IMR-90 (cell line): ENCODE data around the gene NRF1. TPM values are rescaled to one million over a fixed set of nuclear protein-coding genes. Genes with fewer than 3 reads are reported as not detected.

Source experiments
- ATAC-seq: fragments of 200-7000 bp; cut with Tn5 transposase; 2 replicates; pipeline ENCODE4 v1.9.1; 2020; ENCODE audit warnings: low read depth, mild to moderate bottlenecking, moderate library complexity
- BruUV-seq: library from RNA; stranded (reverse); fragments of 400-500 nt; replicated peaks from 2 replicates; lab custom pipeline; 2021; lab: Mats Ljungman, UMichigan
- CTCF ChIA-PET: fragments of 300-600 bp; formaldehyde crosslinking; extraction: SDS; loops from one replicate; lab custom pipeline; 2021; ENCODE audit warnings: antibody characterized with exemption; lab: Yijun Ruan, JAX
- POLR2A ChIA-PET: fragments of 300-600 bp; sonication (Branson Sonifier 250); formaldehyde crosslinking; loops from one replicate; lab custom pipeline; 2022; ENCODE audit warnings: antibody characterized with exemption; ENCODE audit not compliant: unreplicated experiment; lab: Charles Lee
- DNase-seq: peaks from one replicate; pipeline ENCODE4 v3.0.0; 2013
- H2AFZ ChIP-seq: replicated peaks from 2 replicates; pipeline ENCODE3; 2013; ENCODE audit warnings: low read length, mild to moderate bottlenecking; ENCODE audit not compliant: poor library complexity
- H2AK5ac ChIP-seq: 2 replicates; pipeline ENCODE4 v1.6.1; 2013; ENCODE audit warnings: low read depth, low read length, inconsistent platforms
- H2AK9ac ChIP-seq: replicated peaks from 2 replicates; pipeline ENCODE3; 2013; ENCODE audit warnings: mild to moderate bottlenecking, low read depth, low read length, moderate library complexity; ENCODE audit not compliant: poor library complexity
- H2BK120ac ChIP-seq: 2 replicates; pipeline ENCODE4 v1.6.1; 2013; ENCODE audit warnings: low read depth, low read length, inconsistent platforms
- H2BK15ac ChIP-seq: 3 replicates; pipeline ENCODE4 v1.6.1; 2013; ENCODE audit warnings: low read depth, low read length, inconsistent platforms
- H2BK20ac ChIP-seq: 2 replicates; pipeline ENCODE4 v1.6.1; 2013; ENCODE audit warnings: low read depth, mild to moderate bottlenecking, inconsistent platforms, low read length, moderate library complexity
- H2BK5ac ChIP-seq: 2 replicates; pipeline ENCODE4 v1.6.1; 2013; ENCODE audit warnings: mild to moderate bottlenecking, low read depth, low read length, inconsistent platforms; ENCODE audit not compliant: poor library complexity, severe bottlenecking
- H3K14ac ChIP-seq: replicated peaks from 2 replicates; pipeline ENCODE4 v1.6.1; 2013; ENCODE audit warnings: low read depth, low read length, inconsistent platforms
- H3K18ac ChIP-seq: 2 replicates; pipeline ENCODE4 v1.6.1; 2013; ENCODE audit warnings: low read depth, low read length, control low read depth
- H3K23ac ChIP-seq: 2 replicates; pipeline ENCODE4 v1.6.1; 2013; ENCODE audit warnings: low read depth, low read length, inconsistent platforms
- H3K27ac ChIP-seq: 2 replicates; pipeline ENCODE4 v1.5.1; 2013; ENCODE audit warnings: mild to moderate bottlenecking, control low read depth, low read length; ENCODE audit not compliant: insufficient read depth
- H3K27me3 ChIP-seq: 2 replicates; pipeline ENCODE4 v1.6.1; 2013; ENCODE audit warnings: low read length; ENCODE audit not compliant: control insufficient read depth, insufficient read depth
- H3K36me3 ChIP-seq: 2 replicates; pipeline ENCODE4 v1.6.1; 2013; ENCODE audit warnings: low read length, mixed read lengths; ENCODE audit not compliant: control insufficient read depth, insufficient read depth
- H3K4ac ChIP-seq: 2 replicates; pipeline ENCODE4 v1.6.1; 2013; ENCODE audit warnings: low read depth, low read length, inconsistent platforms
- H3K4me1 ChIP-seq: 2 replicates; pipeline ENCODE4 v1.6.1; 2013; ENCODE audit warnings: low read length, mixed read lengths; ENCODE audit not compliant: control insufficient read depth, insufficient read depth
- H3K4me2 ChIP-seq: 2 replicates; pipeline ENCODE4 v1.6.1; 2013; ENCODE audit warnings: low read depth, mild to moderate bottlenecking, control low read depth, low read length, moderate library complexity
- H3K4me3 ChIP-seq: 2 replicates; pipeline ENCODE4 v1.5.1; 2013; ENCODE audit warnings: low read depth, mild to moderate bottlenecking, control low read depth, low read length, moderate library complexity; ENCODE audit not compliant: insufficient read depth
- H3K56ac ChIP-seq: 2 replicates; pipeline ENCODE4 v1.6.1; 2013; ENCODE audit warnings: low read length, inconsistent platforms; ENCODE audit not compliant: insufficient read depth; ENCODE audit errors: extremely low read depth
- H3K79me1 ChIP-seq, 2 experiments: 2 replicates each; pipeline ENCODE4 v1.6.1; 2013; ENCODE audit warnings: low read length in 2 of 2, inconsistent platforms in 1 of 2, low read depth in 1 of 2
- H3K9ac ChIP-seq: 2 replicates; pipeline ENCODE4 v1.6.1; 2013; ENCODE audit warnings: low read depth, low read length, control low read depth
- H3K9me1 ChIP-seq: 2 replicates; pipeline ENCODE4 v1.6.1; 2013; ENCODE audit warnings: low read length, inconsistent platforms; ENCODE audit not compliant: insufficient read depth
- H3K9me3 ChIP-seq: 2 replicates; pipeline ENCODE4 v1.6.1; 2013; ENCODE audit warnings: low read length; ENCODE audit not compliant: control insufficient read depth, insufficient read depth
- H4K20me1 ChIP-seq: 2 replicates; pipeline ENCODE4 v1.6.1; 2013; ENCODE audit warnings: low read length, inconsistent platforms; ENCODE audit not compliant: insufficient read depth
- H4K5ac ChIP-seq: 2 replicates; pipeline ENCODE4 v1.6.1; 2013; ENCODE audit warnings: mild to moderate bottlenecking, low read depth, low read length, control low read depth
- H4K8ac ChIP-seq, 2 experiments: 2 replicates each; pipeline ENCODE4 v1.6.1; 2013; ENCODE audit warnings: low read depth in 2 of 2, low read length in 2 of 2, control low read depth in 1 of 2, inconsistent platforms in 1 of 2
- H4K91ac ChIP-seq: 2 replicates; pipeline ENCODE4 v1.6.1; 2013; ENCODE audit warnings: low read depth, low read length, inconsistent platforms; ENCODE audit not compliant: insufficient read depth
- BHLHE40 ChIP-seq: fragments of 150-350 bp; IDR thresholded peaks from 2 replicates; pipeline ENCODE4 v1.6.1; 2016; ENCODE audit warnings: mild to moderate bottlenecking, low read depth, low read length
- CEBPB ChIP-seq: IDR thresholded peaks from 2 replicates; pipeline ENCODE4 v1.6.1; 2012; ENCODE audit warnings: low read depth, low read length, improper control_type of control experiment
- CHD1 ChIP-seq: IDR thresholded peaks from 2 replicates; pipeline ENCODE4 v1.6.1; 2012; ENCODE audit warnings: low read depth, low read length, improper control_type of control experiment
- FOS ChIP-seq: fragments of 150-350 bp; IDR thresholded peaks from 2 replicates; pipeline ENCODE4 v1.6.1; 2016; ENCODE audit warnings: low read depth, low read length
- MAFK ChIP-seq: IDR thresholded peaks from 2 replicates; pipeline ENCODE4 v1.6.1; 2012; ENCODE audit warnings: low read depth, low read length, improper control_type of control experiment
- MAZ ChIP-seq: IDR thresholded peaks from 2 replicates; pipeline ENCODE4 v1.6.1; 2012; ENCODE audit warnings: low read depth, mild to moderate bottlenecking, low read length, improper control_type of control experiment, moderate library complexity, borderline replicate concordance
- MXI1 ChIP-seq: IDR thresholded peaks from 2 replicates; pipeline ENCODE4 v1.6.1; 2012; ENCODE audit warnings: low read depth, mild to moderate bottlenecking, low read length, moderate library complexity, borderline replicate concordance
- NFE2L2 ChIP-seq: fragments of 150-350 bp; IDR thresholded peaks from 2 replicates; pipeline ENCODE4 v1.6.1; 2016; ENCODE audit warnings: low read depth, mild to moderate bottlenecking, low read length
- POLR2A ChIP-seq: IDR thresholded peaks from 2 replicates; pipeline ENCODE4 v1.6.1; 2012; ENCODE audit warnings: mild to moderate bottlenecking, low read depth, low read length
- RAD21 ChIP-seq: IDR thresholded peaks from 2 replicates; pipeline ENCODE4 v1.6.1; 2012; ENCODE audit warnings: low read length, improper control_type of control experiment
- RCOR1 ChIP-seq: IDR thresholded peaks from 2 replicates; pipeline ENCODE4 v1.6.1; 2012; ENCODE audit warnings: mild to moderate bottlenecking, low read length, improper control_type of control experiment; ENCODE audit not compliant: insufficient replicate concordance
- RFX5 ChIP-seq: IDR thresholded peaks from 2 replicates; pipeline ENCODE4 v1.8.0; 2012; ENCODE audit warnings: low read depth, mild to moderate bottlenecking, low read length, moderate library complexity
- SMC3 ChIP-seq: fragments of 150-350 bp; IDR thresholded peaks from 2 replicates; pipeline ENCODE4 v1.6.1; 2016; ENCODE audit warnings: low read depth, mild to moderate bottlenecking, antibody characterized with exemption, low read length, moderate library complexity
- WGBS, 2 experiments: methylation state at CpG; one replicate each; pipeline versions ENCODE4 v1.1.5 to v1.1.7; 2013; ENCODE audit warnings: missing lambda C conversion rate in 2 of 2; ENCODE audit not compliant: insufficient read length in 1 of 2; ENCODE audit errors: extremely low coverage in 2 of 2; 5-methylcytosine and 5-hydroxymethylcytosine counted together
- dilution Hi-C: fragments of 300-500 bp; cut with HindIII; formaldehyde crosslinking; loops from one replicate; pipeline ENCODE4 v1.14.3; 2018; ENCODE audit warnings: low sequenced_read_pairs; ENCODE audit not compliant: unreplicated experiment
- in situ Hi-C: fragments of 300-500 bp; cut with MboI; formaldehyde crosslinking; loops from 3 replicates; pipeline ENCODE4 v1.14.3; 2019; ENCODE audit warnings: low sequenced_read_pairs, inconsistent platforms, mixed read lengths
- intact Hi-C: fragments of 100-400 bp; cut with micrococcal nuclease; formaldehyde crosslinking; loops from 2 replicates; pipeline ENCODE4 v1.10.0; 2022
- polyA plus RNA-seq, 3 experiments: library from polyadenylated mRNA; depleted of rRNA; stranded (reverse); fragments of >200 nt; gene quantifications; 2 replicates each; pipeline ENCODE4 v1.2.3, GENCODE V29; 2012; ENCODE audit warnings: low replicate concordance in 1 of 3
- total RNA-seq: library from RNA; depleted of rRNA; stranded (reverse); fragments of >200 nt; gene quantifications from 2 replicates; pipeline ENCODE4 v1.2.3, GENCODE V29; 2012
- TF ChIP-seq, protein P1 (sequence below): fragments of 150-350 bp; IDR thresholded peaks from 2 replicates; pipeline ENCODE4 v1.6.1; 2016; ENCODE audit warnings: low read depth, mild to moderate bottlenecking, low read length, moderate library complexity, borderline replicate concordance
- TF ChIP-seq, protein P2 (sequence below): fragments of 150-350 bp; IDR thresholded peaks from 2 replicates; pipeline ENCODE4 v1.6.1; 2017; ENCODE audit warnings: mild to moderate bottlenecking, antibody characterized with exemption, low read length, low read depth
- TF ChIP-seq, protein P3 (sequence below): conservative IDR thresholded peaks from 2 replicates; pipeline ENCODE4 v1.5.1; 2012; ENCODE audit warnings: mild to moderate bottlenecking, low read depth, low read length, improper control_type of control experiment

The NRF1 gene
- total and polyA plus RNA-seq, 2 of the 4 experiments (the other 2 are of a cell fraction) = 11.4 to 15.8 TPM

DNA sequence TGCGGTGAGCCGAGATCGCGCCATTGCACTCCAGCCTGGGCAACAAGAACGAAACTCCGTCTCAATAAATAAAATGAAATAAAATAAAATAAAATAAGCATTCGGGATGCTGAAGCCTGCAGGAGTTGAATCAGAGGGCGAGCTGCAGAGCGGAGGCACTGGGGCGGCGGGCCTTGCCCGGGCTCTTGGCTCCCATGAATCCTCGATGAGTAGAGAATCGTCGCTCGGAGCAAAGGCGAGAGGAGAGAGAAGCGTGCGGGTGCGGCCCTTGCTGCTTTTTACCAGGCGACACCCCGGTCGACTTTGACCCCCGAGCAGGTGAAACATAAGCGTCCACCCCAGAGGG lies 172.9 kb downstream of the NRF1 start:
- Histone ChIP-seq H2AK5ac (no peak overlapping the region), H3K14ac (no peak overlapping the region), H2AK9ac (no peak overlapping the region), H3K4me3 (no peak overlapping the region), H3K9ac (no peak overlapping the region), H3K4me1 (peaks cover 2% of the 10 kb centered on the region; the same call in 1 of the 2 replicates), H3K9me1 (no peaks in the 10 kb centered on the region), H3K18ac (no peak overlapping the region), H3K79me1 (no peaks in the 10 kb centered on the region), H4K8ac (no peak overlapping the region), H3K4ac (no peak overlapping the region), H2AFZ (no peak overlapping the region), H3K4me2 (no peak overlapping the region), H2BK20ac (no peak overlapping the region), H3K23ac (no peak overlapping the region), H4K5ac (no peak overlapping the region), H3K27ac (no peak overlapping the region), H2BK15ac (no peak overlapping the region), H4K91ac (no peak overlapping the region), H3K27me3 (peaks cover 90% of the 10 kb centered on the region), H4K20me1 (peaks cover 30% of the 10 kb centered on the region), H2BK5ac (no peak overlapping the region), H2BK120ac (no peak overlapping the region), H3K9me3 (peaks cover 8% of the 10 kb centered on the region), H3K56ac (no peak overlapping the region), H3K36me3 (no peaks in the 10 kb centered on the region)
- ChIA-PET CTCF (no interaction called here), POLR2A (no interaction called here)
- dilution Hi-C loops (no loop called here), in situ Hi-C loops (no loop called here), intact Hi-C loops (no loop called here)
- TF ChIP-seq CEBPB (no peak), POLR2A (no peak), CHD1 (no peak), RCOR1 (no peak), MAFK (no peak), MAZ (no peak), RAD21 (no peak), RFX5 (no peak), NFE2L2 (no peak), MXI1 (no peak), SMC3 (no peak), BHLHE40 (no peak), FOS (no peak)
- TF ChIP-seq, protein P1, sequence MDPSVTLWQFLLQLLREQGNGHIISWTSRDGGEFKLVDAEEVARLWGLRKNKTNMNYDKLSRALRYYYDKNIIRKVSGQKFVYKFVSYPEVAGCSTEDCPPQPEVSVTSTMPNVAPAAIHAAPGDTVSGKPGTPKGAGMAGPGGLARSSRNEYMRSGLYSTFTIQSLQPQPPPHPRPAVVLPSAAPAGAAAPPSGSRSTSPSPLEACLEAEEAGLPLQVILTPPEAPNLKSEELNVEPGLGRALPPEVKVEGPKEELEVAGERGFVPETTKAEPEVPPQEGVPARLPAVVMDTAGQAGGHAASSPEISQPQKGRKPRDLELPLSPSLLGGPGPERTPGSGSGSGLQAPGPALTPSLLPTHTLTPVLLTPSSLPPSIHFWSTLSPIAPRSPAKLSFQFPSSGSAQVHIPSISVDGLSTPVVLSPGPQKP = no peak
- TF ChIP-seq, protein P2, sequence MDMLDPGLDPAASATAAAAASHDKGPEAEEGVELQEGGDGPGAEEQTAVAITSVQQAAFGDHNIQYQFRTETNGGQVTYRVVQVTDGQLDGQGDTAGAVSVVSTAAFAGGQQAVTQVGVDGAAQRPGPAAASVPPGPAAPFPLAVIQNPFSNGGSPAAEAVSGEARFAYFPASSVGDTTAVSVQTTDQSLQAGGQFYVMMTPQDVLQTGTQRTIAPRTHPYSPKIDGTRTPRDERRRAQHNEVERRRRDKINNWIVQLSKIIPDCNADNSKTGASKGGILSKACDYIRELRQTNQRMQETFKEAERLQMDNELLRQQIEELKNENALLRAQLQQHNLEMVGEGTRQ = no peak
- TF ChIP-seq, protein P3, sequence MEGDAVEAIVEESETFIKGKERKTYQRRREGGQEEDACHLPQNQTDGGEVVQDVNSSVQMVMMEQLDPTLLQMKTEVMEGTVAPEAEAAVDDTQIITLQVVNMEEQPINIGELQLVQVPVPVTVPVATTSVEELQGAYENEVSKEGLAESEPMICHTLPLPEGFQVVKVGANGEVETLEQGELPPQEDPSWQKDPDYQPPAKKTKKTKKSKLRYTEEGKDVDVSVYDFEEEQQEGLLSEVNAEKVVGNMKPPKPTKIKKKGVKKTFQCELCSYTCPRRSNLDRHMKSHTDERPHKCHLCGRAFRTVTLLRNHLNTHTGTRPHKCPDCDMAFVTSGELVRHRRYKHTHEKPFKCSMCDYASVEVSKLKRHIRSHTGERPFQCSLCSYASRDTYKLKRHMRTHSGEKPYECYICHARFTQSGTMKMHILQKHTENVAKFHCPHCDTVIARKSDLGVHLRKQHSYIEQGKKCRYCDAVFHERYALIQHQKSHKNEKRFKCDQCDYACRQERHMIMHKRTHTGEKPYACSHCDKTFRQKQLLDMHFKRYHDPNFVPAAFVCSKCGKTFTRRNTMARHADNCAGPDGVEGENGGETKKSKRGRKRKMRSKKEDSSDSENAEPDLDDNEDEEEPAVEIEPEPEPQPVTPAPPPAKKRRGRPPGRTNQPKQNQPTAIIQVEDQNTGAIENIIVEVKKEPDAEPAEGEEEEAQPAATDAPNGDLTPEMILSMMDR = no peak
- ATAC-seq (no peak), DNase-seq (no peak)
- no TSS peak for BruUV-seq
- 27% methylated on average over 7 of the region's 25 CpGs; no CpG with 5 or more reads in 1 of the 2 experiments for WGBS, 2 experiments
